ENCODE results near the gene ARFGAP3.

The ARFGAP3 gene

DNA sequence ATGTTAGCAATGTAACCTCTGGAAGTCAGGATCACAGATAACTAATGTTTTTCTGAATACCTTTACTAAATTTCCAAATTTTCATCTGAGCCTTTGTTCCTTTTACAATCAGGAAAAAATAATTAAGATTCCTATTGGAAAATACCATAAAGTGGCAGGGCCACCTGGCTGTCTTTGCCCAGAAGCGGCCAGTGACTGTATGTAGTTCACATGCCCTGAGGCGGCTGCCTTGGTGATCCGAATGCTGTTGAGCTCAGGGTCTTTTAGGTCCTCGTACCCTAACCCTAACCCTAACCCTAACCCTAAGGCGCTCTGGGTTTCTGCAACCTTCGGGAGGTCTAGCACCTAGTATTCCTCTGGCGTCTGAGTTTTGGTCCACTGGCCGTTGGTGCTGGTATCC is 8.5 kb upstream of the ARFGAP3 start:
- DNase-seq (ENCODE audit: extremely low read depth in 1 of 2, low read depth in 1 of 2) = no peak

DNA sequence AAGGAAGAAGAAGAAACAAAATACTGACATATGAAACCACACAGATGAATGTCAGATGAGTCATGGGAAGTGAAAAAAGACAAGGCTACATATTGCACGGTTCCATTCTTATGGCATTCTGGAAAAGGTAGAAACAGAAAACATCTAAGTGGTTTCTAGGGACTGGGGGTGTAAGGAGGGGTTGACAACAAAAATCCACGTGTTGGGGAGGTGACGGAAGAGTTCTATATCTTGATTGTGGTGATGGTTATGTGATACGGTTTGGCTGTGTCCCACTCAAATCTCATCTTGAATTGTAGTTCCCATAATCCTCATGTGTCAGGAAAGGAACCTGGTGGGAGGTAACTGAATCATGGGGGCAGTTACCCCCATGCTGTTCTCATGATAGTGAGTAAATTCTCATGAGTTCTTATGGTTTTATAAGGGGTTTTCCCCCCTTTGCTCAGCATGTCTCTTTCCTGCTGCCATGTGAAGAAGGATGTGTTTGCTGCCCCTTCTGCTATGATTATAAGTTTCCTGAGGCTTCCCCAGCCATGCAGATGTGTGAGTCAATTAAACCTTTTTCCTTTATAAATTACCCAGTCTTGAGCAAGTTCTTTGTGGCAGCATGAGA is 6.4 kb upstream of the ARFGAP3 start:
- DNase-seq (ENCODE audit: extremely low read depth in 1 of 2, low read depth in 1 of 2) = peak in 1 of 2 donors; percentile 20

DNA sequence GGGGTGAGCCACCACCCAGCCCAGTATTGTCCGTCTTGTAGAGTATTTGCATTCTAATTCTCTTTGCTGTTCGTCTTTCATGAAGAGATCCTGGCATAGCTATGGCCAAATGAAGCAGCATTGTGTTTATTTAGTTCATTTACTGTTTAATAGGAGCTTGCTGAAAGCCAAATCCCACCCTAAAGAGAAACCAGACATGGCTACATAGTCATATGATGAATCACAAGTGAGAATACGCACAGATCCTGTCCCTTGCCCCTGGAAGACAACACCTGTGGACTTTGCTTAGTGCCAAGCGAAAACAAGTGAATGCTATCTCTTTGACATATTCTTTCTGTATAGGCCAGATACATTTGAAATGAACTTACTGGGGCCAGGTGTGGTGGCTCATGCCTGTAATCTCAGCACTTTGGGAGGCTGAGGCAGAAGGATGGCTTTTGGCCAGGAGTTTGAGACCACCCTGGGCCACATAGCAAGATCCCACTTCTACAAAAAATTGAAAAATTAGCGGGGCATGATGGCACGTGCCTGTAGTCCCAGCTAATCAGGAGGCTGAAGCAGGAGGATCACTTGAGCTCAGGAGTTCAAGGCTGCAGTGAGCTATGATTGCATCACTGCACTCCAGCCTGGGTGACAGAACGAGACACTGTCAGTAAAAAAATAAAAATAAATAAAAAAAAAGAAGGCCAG is 5.1 kb upstream of the ARFGAP3 start:
- DNase-seq (ENCODE audit: extremely low read depth in 1 of 2, low read depth in 1 of 2) = no peak

DNA sequence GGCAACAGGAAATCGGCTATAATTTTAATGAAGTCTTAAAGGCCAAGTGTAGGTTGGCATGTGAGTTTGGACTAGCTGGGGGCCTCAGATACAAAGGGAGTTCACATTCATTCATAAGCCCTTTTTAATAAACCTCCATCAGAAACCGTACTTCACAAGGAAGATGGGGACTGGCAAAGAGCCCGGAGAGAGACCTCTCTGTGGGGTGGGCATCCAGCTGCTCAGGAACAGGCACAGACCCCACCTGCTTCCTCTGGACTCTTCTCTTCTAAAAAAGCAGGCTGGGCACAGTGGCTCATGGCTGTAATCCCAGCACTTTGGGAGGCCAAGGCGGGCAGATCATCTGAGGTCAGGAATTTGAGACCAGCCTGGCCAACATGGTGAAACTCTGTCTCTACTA is 3.9 kb upstream of the ARFGAP3 start:
- DNase-seq (ENCODE audit: extremely low read depth in 1 of 2, low read depth in 1 of 2) = no peak

DNA sequence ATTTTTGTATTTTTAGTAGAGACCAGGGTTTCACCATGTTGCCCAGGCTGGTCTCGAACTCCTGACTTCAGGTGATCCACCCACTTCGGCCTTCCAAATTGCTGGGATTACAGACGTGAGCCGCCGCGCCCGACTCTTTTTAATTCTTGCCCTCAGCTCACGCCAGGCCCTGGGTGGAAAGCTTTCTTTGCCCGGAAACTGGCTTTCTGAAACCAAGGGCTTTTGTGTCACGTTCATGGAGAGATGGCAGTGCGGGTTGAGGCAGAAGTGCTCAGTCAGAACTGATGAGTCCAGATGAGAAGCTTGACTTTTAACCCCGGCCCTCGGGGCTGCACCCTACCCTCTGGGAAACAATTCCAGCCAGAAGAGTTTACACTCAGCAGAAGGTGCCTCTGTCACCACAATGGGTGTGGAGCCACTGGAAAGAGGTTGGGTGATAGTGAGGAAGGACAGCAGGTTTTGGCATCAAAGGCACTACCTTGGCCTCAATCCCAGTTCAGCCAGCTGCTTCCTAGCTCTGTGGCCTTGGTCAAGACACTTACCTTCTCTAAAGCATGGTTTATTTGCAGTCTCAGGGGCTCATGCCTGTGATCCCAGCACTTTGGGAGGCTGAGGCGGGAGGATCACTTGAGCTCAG is 890 bp upstream of the ARFGAP3 start:
- no peak for DNase-seq (ENCODE audit: extremely low read depth in 1 of 2, low read depth in 1 of 2)

DNA sequence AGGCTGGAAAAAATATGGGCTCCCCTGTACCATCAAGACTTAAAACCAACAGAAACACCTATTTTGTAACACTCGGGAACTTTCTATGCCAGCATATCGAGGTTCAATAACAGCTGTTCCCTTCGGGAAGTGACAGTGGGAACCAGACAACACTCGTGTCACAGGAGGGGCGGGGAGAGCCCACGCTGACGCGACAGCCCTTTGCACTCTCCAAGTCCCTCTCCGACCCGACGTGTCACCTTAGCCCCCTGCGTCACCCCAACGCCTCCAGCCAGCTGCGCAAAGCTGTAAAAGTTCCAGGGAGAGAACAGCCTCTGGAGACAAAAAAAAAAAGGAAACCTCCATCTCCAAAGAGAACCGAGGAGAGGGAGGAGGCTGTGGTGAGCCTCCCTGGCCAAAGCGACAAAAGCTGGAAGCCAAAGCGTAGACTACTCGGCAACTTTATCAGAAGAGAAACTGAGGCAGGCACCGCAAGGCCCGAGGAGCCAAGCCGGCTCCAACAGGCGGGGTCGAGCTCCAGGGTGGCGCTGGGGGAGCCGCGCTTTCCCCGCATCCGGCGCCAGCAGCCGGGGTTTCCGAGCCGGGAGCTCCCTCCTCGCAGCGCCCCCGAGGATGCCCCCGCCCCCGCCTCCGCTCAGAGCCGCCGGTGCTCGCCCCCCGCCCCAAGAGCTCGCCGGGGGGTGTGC is 751 bp downstream of the ARFGAP3 start:
- DNase-seq (ENCODE audit: extremely low read depth in 1 of 2, low read depth in 1 of 2) = peak; percentile 34 to 43

DNA sequence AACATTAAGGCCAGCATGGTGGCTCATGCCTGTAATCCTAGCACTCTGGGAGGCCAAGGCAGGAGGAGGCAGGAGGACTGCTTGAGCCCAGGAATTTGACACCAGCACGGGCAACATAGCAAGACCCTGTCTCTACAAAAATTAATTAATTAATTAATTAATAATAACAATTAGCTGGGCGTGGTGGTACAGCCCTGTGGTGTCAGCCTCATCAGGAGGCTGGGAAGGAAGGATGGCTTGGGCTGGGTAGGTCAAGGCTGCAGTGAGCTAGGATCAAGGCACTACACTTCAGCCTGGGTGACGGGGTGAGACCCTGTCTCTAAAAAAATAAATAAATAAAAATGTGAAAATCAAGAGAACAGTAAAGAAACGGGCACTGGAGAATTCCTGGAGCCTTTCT is 1.4 kb downstream of the ARFGAP3 start:
- no peak for DNase-seq (ENCODE audit: extremely low read depth in 1 of 2, low read depth in 1 of 2)

DNA sequence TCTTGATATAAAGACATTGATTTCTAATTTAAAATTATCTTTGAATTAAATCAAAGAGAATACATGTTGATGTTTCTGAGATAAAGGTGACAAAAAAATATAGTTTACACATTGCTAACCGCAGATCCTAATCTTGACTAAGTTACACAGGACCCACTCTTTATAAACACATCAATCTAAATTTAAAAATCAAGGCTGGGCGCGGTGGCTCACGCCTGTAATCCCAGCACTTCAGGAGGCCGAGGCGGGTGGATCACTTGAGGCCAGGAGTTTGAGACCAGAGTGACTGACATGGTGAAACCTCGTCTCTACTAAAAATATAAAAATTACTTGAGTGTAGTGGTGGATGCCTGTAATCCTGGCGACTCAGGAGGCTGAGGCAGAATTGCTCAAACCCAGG is 1.9 kb downstream of the ARFGAP3 start:
- DNase-seq (ENCODE audit: extremely low read depth in 1 of 2, low read depth in 1 of 2) = no peak

DNA sequence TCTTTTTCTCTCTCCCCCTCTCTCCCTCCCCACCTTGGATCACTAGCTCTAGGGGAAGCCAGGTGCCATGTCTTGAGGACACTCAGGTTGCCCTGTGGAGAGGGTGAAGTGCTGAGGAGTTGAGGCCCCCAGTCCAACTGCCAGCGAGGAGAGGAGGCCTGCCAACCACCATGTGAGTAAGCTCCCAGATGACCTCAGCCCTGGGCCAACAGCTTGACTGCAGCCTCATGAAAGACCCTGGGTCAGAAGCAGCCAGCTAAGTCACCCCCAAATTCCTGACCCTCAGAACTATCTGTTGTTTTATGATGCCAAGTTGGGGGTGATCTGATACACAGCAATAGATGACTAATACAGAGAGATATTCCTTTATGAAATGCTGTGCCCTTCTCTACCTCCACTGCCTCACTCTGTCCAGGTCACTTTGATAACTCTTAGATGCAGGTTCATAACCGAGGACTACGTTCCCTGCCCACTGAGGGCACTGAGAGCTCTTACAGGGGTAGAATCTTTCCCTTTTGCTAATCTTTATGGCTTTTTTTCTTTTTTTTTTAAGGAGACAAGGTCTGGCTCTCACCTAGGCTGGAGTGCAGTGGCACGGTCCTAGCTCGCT is 8.0 kb downstream of the ARFGAP3 start:
- no peak for DNase-seq (ENCODE audit: extremely low read depth in 1 of 2, low read depth in 1 of 2)

DNA sequence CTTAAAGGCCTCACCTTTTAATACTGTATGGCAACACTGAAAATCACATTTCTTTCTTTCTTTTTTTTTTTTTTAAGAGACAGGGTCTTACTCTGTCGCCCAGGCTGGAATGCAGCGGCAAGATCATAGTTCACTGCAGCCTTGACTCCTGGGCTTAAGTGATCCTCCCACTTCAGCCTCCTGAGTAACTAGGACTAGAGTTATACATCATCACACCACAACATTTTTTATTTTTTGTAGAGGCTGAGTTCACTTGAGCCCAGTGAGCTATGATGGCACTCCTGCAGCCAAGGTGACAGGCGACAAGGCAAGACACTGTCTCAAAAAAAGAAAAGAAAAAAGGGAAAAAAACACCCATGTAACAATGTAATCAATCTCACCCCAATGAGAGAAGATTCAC is 10.0 kb downstream of the ARFGAP3 start:
- no peak for DNase-seq (ENCODE audit: extremely low read depth in 1 of 2, low read depth in 1 of 2)

DNA sequence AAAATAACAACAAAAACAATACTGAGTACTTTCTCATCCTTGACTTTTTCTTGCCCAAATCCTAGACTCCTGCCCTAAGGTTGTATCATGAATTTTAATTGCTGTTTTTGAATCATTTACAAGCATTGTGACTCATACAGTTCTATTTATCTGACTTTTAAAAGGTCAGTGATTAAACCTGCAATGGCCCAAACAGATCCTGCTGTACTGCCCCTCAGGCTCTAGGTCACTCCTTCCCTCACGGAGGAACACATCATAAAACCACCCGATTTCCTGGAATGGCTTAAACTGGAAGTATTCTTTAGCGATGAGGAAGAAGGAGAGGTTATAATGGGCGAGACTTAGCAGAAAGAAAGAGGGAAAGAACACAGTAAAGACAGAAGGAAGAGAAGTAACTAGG is 12.3 kb downstream of the ARFGAP3 start:
- DNase-seq (ENCODE audit: extremely low read depth in 1 of 2, low read depth in 1 of 2) = no peak

DNA sequence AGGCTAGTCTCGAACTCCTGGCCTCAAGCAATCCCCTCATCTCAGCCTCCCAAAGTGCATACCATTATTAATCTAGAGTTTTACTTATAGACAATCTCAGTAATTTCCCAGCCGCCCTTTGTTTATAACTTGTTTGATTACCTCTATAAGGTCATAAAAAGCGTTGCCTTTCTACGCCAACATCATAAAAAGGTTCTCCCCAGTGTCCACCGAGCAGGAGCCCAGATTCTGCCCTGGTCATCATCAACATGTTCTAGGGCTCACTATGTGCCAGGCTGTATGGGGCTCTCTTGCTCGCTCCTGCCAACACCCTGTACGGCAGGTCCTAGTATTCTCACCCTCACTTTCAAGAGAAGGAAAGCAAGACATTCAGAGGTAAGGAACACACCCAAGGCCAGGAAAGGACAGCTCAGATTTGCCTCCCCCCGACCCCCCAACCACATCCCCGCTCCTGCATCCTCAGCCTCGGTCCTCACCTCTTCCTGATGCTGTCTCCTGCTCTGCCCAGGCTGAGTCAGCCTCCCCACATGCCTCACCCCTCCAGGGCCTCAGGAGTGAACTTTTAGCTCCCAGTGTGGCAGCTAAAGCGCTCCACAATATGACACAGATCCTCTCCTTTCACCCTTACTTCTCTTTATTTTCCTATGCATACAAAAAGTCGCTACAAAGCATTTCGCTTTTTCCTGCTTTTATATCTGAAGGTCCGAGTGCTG is 14.3 kb downstream of the ARFGAP3 start:
- DNase-seq (ENCODE audit: extremely low read depth in 1 of 2, low read depth in 1 of 2) = no peak

DNA sequence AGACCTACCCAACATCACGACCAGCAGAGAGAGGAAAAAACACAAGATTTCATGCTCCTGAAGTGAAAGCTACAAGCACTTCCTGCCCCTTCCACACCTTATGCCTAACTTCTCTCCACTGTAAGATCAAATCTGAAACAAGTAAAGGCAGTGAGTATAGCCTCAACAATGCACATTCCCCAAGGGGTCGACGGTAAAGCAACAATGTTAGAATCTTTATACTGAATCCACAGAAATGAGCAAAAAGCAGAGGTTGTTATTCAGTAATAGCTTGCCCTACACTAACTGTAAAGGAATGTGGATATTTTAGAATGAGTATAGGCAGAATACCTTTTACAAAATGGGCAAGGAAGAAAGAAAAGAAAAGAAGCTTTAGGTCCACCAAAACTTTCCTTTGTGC is 15.6 kb downstream of the ARFGAP3 start:
- no peak for DNase-seq (ENCODE audit: extremely low read depth in 1 of 2, low read depth in 1 of 2)

DNA sequence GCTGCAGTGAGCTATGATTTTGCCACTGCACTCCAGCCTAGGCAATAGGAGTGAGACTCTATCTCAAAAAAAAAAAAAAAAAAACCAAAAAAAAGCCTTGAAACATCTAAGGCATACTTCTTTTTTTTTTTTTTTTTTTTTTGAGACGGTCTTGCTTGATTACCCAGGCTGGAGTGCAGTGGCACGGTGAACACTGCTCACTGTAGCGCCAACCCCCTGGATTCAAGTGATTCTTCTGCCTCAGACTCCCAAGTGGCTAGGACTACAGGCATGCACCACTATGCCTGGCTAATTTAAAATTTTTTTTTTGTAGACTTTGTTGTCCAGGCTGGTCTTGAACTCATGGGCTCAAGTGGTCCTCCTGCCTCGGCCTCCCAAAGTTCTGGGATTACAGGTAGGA is 19.5 kb downstream of the ARFGAP3 start:
- DNase-seq (ENCODE audit: extremely low read depth in 1 of 2, low read depth in 1 of 2) = no peak

DNA sequence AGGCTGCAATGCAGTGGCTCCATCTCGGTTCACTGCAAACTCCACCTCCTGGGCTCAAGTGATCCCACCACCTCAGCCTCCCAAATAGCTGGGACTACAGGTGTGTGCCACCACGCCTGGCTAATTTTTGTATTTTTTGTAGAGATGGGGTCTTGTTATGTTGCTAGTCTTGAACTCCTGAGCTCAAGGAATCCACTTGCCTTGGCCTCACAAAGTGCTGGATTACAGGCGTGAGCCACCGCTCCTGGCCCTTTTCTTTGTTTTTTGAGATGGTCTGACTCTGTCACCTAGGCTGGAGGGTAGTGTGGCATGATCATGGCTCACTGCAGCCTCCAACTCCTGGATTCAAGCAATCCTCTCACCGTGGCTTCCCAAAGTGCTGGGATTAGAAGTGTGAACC is 21.0 kb downstream of the ARFGAP3 start:
- DNase-seq (ENCODE audit: extremely low read depth in 1 of 2, low read depth in 1 of 2) = no peak

DNA sequence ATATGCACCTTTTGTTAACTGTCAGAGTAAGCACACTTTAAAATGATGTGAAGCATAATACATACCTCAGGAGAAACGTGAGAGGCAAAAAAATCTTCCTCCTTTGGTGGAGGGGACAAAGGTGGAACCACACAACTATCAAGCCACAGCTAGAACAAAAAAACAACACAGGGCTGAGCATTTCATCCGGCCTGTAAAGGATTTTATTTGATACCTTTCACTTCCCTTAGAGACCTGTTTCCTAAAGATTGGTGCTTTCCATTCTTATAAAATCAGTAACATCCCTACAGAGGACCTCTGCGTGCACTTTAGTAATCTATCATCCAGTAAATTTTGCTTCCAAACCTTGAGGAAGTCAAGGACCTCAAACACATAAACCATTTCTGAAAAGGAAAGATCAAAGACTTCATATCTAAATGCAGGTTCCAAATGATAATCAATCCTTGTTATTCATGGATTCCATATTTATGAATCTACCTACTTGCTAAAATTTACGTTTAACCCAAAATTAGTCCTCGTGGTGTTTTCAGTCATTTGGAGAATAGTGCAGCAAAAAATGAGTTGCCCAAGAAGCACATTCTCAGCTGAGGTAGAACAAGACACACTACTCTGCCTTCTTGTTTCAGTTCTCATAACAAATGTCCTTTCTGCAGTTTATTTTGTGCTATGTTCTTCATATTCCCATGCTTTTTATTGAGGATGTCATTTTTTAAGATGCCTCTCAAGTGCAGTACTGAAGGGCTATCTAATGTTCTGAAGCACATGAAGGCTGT is 22.7 kb downstream of the ARFGAP3 start:
- DNase-seq (ENCODE audit: extremely low read depth in 1 of 2, low read depth in 1 of 2) = no peak

DNA sequence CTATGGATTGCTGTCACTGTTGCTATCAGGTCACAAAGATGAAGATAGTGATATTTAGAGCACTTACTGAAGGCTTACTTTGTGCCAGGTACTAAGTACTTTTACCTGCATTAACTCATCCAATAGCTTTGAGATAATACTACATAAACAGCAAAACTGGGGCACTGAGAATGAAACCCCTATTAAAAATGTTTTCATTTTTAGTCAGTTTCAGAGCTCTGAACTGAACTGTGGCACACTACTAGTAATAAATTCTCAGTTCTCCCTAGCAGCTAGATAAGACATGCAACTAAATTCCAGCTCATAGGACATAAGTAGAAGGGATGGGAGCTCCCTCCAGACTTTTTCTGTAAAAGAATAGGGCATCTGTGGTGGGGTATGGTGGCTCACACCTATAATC is 24.0 kb downstream of the ARFGAP3 start:
- DNase-seq (ENCODE audit: extremely low read depth in 1 of 2, low read depth in 1 of 2) = no peak

DNA sequence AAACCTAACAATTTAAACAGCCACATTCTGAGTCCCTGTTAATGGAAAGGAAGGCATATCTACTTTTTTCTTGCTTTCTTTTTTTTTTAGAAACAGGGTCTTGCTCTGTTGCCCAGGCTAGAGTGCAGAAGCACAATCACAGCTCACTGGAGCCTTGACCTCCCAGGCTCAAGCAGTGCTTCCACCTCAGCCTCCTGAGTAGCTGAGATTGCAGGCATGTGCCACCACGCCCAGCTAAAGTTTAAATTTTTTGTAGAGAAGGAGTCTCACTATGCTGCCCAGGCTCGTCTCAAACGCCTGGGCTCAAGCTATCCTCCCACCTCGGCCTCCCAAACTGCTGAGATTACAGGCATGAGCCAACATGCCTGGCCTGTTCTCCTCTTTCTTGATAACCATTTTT is 25.4 kb downstream of the ARFGAP3 start:
- DNase-seq (ENCODE audit: extremely low read depth in 1 of 2, low read depth in 1 of 2) = no peak

DNA sequence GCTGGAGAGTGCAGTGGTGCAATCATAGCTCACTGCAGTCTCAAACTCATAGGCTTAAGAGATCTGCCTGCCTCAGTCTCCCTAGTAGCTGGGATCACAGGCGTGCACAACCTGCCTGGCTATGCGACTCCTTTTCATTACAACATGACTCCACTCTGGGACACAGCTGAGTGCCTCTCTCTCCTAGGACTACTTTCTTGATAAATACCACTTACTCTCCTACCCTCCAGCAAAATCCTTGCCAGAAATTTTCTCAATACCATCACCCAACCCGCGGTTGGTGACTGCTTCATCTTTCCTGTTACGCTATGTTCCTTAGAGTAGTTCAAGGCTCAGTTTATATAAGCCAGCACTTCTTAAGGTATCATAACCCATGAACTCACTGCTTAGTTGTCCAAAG is 26.9 kb downstream of the ARFGAP3 start:
- no peak for DNase-seq (ENCODE audit: extremely low read depth in 1 of 2, low read depth in 1 of 2)

DNA sequence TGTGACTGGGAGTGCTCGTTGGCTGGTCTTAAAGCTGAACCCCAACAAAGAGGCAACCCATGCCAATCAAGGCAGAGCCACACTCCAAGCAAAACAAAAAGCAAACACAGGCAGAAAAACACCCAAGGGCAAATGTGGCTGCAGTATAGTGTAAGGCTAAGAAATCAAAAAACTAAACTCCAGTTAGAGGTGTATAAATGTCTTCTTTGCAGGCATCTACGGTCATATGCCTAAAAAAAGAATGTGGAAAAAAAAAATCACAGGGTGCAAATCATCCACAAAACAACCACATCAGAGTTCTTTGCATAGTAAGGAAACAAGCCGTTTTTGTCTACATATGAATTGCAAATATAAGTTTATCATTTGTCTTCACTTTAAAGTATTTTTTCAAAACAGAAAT is 27.8 kb downstream of the ARFGAP3 start:
- DNase-seq (ENCODE audit: extremely low read depth in 1 of 2, low read depth in 1 of 2) = no peak
